GM10266 (cell line): Measurements from ENCODE around the gene SLC6A20.

Experiments
- DNase-seq: peaks from one replicate; pipeline ENCODE4 v3.0.0; 2012; ENCODE audit errors: extremely low spot score
- TF ChIP-seq, protein P1 (sequence below): IDR thresholded peaks from 2 replicates; pipeline ENCODE4 v1.5.1; 2012; ENCODE audit warnings: mild to moderate bottlenecking, low read depth; ENCODE audit not compliant: control insufficient read depth, insufficient read depth; ENCODE audit errors: missing control alignments

SLC6A20 gene

DNA sequence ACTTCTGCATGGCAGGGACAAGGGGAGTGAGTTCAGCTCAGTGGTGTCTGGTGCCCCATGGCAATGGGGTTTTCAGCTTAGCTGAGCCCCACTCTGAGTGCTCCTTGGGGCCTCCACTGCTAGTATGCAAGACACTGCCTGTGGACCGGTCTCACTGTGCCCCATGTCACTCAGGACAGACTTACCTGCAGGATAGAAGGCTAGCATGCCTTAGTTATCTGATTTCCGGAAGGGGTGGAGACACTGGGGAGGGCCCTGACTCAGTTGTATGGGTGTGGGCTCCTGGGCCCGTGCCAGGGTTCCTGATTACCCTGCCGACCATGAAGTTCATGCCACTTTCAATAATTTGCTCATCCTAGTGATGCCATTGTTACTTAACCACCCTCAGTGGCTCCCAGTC, 4.3 kb upstream of the SLC6A20 start:
- TF ChIP-seq, protein P1, sequence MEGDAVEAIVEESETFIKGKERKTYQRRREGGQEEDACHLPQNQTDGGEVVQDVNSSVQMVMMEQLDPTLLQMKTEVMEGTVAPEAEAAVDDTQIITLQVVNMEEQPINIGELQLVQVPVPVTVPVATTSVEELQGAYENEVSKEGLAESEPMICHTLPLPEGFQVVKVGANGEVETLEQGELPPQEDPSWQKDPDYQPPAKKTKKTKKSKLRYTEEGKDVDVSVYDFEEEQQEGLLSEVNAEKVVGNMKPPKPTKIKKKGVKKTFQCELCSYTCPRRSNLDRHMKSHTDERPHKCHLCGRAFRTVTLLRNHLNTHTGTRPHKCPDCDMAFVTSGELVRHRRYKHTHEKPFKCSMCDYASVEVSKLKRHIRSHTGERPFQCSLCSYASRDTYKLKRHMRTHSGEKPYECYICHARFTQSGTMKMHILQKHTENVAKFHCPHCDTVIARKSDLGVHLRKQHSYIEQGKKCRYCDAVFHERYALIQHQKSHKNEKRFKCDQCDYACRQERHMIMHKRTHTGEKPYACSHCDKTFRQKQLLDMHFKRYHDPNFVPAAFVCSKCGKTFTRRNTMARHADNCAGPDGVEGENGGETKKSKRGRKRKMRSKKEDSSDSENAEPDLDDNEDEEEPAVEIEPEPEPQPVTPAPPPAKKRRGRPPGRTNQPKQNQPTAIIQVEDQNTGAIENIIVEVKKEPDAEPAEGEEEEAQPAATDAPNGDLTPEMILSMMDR = no peak
- no peak for DNase-seq

DNA sequence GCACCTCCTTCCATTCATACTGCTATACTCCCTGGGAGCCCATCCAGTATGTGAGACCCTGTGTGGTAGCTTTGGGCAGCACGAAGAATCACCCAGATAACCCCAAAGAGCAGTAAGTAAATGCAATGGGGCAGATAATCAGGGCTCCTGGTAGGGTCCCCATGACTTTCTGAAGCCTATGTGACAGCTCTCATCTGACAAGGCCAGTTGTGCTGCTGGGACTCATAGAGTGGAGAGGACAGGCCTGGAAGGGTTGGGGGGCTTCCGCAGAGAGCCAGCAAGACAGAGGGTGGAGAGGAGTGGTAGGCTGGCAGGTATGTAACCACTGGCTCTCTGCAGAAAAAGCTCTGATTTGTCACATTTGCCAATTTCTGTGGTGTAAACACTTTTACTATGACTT, 3.2 kb upstream of the SLC6A20 start:
- TF ChIP-seq, protein P1 = no peak
- no peak for DNase-seq

DNA sequence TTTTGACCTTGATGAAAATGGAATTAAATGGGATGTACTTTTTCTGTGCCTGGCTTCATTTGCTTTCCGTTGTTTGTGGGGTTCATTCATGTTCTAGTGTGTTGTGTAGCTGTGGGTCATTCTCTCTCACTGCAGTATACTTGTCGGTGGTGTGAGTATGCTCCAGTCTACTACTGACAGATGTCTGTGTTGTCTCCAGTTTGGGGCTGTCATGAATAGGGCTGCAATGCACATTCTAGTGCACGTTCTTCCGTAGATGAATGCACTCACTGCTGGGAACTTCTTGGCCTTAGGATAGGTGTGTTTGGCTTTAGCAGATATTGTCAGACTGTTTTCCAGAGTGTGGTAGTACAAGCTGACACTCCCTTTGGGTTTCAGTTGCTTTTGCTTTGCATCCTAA, 1.7 kb upstream of the SLC6A20 start:
- TF ChIP-seq, protein P1 = no peak
- DNase-seq = no peak

DNA sequence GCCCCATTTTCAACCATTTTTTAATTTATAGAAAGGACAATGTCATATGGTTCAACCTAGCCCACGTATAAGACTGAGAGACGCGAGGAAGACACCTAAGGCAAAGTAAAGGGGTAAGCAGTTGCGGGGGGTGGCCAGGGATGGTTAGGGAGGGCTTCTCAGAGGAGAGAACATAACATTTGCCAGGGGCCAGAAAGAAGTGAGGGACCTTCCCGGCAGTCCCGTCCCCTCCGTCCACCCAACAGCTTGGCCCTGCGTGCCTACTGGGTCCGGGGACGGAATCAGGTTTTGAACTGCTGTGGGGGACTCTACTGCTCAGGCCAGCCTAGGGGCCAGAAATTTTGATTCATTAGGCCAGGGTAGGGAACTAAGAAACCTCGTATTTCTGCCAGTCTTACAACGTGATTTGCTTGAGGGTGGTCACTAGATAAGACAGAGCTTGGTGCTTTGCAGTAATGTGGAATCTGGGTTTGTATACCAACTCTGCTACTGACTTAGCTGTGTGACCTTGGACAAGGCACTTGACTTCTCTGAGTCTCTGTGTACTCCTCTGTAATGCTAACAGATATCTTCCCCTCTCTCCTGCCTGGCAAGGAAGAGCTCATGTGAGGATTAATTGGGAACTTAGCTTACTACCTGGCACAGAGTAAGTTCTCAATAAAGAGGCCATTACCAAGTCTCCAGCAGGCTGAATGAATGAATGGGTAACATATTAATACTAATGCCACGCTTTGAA, 734 bp upstream of the SLC6A20 start:
- TF ChIP-seq, protein P1 = no peak
- DNase-seq = no peak

DNA sequence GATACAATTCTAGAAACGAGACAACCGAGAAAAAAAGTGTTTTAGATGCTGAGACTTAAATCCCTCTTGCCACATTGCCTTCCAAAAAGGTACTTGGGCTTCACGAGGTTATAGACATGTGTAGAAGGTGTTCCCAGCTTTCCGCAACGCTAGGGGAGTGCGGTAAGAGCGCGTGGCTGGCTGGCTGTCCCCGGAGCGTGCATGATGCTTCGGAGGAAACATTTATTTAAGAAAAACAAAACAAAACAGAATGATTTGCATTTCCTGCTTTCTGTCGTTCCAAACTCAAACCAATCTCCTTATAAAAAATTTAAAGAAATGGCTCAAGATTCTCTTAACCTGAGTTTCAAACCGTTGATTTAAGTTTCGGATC, 841 bp downstream of the SLC6A20 start:
- TF ChIP-seq, protein P1 = no peak
- DNase-seq = no peak

DNA sequence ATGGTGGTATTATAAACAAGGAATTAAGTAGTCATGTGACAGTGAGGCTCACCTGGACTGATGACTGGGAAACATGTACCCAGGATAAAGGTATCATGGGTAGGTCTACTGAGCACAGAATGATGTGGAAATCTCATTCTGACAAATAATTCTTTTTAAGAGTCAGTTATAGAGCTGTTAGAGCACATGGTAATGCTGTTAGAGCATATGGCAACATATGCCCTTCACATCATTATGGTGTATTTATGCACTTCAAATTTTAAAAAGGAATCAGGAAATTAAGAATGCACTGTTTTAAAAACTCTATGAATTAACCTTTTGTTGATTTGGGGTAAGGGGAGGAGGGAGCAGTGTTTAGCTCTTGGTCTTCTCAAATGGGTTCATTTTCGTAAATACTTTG, 1.7 kb downstream of the SLC6A20 start:
- no peak for DNase-seq
- TF ChIP-seq, protein P1 = no peak

DNA sequence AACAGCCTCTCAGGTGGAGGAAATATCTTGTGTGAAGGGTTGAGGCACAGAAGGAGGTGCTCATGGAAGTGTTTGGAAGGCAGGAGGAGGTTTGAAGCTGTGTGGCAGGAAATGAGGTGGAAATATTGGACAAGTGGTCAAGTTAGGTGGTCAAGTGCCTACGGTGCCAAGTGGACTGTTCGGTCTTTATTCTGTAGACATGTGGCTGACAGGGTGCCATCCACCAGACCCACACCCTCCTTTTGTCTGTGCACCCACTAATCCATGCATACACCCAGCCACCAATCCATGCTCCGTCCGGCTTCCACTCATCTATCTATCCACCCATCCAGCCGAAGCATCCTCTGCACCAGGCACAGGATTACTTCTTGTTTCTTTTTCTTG, 2.2 kb downstream of the SLC6A20 start:
- TF ChIP-seq, protein P1 = no peak
- DNase-seq = no peak
